Endometrial microvascular endothelial cells (primary cell): ENCODE data around the gene LIPI. TPM values are rescaled to one million over a fixed set of nuclear protein-coding genes. Genes with fewer than 3 reads are reported as not detected.

ENCODE experiments used
- total RNA-seq: library from RNA; depleted of rRNA; stranded (reverse); fragments of >200 nt; gene quantifications from one replicate; pipeline ENCODE4 v1.2.3, GENCODE V29; 2015; ENCODE audit errors: inconsistent ontology term

Gene LIPI
- total RNA-seq, 1 donor from 2014 or later: not detected

Other genes with a start within 250 kb of the LIPI start
- gene RBM11, start 5.2 kb upstream of the LIPI start, total RNA-seq: not detected
- gene HSPA13, start 172.2 kb upstream of the LIPI start, total RNA-seq: 33.0 TPM